HG02970 (cell line): ENCODE measurements around the gene MS4A15.
A peak's percentile ranks its signal among the peaks of the same experiment; 100 is the strongest.

ENCODE experiments used
- ATAC-seq: cut with Tn5 transposase; IDR thresholded peaks from one replicate; pipeline ENCODE4 v1.9.1; 2021; ENCODE audit warnings: mild to moderate bottlenecking, moderate library complexity, moderate number of reproducible peaks; ENCODE audit not compliant: unreplicated experiment, low FRiP score

Gene MS4A15

DNA sequence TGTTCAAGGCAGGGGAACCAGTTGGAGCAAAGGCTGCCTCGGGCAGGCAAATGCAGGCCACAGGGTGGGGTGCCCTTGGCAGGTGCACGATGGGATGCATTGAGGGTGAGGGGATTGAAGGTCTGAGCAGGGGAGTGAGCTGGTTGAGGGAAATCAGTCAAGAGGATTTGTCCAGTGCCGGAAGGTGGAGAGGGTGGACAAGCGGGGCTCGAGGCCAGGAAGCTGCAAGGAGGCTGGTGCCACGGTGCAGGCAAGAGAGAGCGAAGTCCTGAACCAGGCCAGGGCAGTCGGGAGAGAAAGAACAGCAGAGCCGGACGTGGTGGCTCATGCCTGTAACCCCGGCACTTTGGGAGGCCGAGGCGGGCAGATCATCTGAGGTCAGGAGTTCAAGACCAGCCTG is 18.1 kb downstream of the MS4A15 start:
- no peak for ATAC-seq

DNA sequence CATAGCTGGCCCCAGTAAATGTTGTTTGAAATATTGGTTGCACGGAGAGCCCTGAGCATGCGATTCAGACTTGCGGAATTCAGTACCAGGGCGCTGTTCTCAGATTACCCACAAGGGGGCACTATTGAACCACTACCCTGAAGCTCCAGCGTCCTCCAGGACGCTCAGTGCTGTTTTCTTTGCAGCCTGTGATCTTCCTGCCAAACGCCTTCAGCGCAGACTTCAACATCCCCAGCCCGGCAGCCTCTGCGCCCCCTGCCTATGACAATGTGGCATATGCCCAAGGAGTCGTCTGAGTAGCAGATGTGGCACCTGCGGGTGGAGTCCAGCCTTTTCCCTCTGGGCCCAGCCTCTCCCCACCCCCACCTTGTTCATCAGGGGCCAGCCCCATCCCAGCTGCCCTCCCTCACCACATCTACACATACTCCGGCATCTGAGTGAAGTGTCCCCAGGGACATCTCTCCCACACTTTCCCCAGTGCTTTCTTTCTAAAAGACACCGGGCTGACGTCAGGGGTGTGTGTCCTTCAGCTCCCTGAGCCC is 18.8 kb downstream of the MS4A15 start:
- ATAC-seq, result peak; percentile 68

DNA sequence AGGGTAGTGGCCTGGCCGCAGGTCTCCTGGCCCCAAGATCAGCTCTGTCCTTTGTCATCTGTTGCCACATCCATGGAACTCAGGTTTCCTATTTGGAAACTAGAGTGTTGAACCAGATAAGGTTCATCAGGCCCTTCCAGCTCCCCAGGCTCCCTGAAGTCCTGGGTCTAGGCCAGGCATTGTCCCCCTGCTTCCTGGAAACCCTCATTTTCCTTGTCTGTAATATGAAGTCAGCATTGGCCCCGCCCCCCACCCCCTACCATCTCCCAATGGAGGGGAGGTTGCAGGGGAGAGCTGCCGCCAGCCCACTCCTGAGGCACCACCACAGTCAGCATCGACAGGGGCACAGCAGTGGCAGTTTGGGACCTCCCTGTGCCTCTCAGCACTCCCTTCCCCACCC is 19.5 kb downstream of the MS4A15 start:
- ATAC-seq, result no peak

DNA sequence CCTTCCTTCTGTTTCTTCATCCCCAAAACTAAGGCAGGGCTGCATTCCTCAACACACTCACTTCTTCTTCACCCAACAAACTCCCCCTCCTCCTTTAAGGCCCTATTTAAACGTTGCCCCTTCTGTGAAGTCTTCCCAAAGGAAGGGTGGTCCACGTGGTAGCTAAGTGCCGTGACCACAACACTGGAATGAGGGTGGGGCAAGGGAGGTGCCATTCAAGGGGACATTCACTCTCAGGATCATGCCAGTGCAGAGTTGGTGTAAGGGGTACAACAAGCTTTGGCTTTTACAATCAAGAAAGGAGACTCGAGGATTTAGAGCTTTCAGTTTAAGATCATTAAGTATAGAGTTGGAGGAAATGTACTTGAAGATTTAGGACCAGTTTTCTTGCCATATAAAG is 20.4 kb downstream of the MS4A15 start:
- no peak for ATAC-seq

DNA sequence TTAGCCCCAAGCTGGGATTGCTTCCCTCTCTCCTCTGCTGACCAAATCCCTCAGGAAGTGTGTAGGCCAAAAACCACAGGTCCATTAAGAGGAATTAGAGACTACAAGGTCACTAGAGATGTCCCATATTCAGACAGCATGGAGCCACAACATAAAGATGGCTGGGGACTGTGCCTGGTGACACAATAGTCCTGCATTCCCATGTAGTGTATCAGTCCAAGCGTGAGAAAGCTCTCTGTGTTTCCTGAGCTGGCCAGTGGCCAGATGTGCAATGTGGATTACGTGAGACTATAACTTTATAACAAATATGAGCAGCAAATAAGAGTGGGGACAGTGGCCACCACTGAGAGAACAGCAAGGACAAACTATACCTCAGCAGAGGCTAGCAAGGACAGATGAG is 20.9 kb downstream of the MS4A15 start:
- ATAC-seq, result no peak

DNA sequence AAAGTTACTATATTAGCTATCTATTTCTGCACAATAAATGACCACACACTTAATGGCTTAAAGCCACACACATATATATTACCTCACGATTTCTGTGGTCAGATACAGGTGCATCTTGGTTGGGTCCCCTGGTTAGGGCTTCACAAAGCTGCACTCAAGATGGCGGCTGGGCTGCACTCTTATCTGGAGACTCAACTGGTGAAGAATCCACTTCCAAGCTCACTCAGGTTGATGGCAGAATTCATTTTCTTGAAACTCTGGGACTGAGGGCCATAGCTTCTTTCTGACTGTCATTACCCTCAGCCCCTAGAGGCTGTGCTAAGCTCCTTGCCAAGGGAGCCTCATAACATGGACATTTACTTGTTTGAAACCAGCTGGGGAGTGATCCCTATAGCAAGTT is 23.4 kb downstream of the MS4A15 start:
- ATAC-seq, result no peak

DNA sequence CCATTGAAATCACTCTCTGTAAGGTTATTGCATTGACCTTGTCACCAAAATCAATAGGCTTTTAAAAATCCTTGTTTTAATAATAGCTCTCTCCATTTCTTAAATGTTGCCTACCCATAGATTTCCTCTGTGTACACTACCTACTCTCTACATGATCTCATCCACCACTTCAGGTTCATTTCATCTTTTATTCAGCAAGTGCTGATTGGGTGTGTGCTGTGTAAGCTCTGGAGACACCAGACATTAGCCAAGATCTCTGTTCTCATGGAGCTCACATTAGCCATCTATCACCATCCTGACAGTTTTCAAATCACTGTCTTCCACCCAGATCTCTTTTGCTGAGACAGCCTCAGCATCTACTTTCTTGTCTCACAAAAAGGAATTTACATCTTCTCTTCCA is 24.1 kb downstream of the MS4A15 start:
- ATAC-seq, result no peak

DNA sequence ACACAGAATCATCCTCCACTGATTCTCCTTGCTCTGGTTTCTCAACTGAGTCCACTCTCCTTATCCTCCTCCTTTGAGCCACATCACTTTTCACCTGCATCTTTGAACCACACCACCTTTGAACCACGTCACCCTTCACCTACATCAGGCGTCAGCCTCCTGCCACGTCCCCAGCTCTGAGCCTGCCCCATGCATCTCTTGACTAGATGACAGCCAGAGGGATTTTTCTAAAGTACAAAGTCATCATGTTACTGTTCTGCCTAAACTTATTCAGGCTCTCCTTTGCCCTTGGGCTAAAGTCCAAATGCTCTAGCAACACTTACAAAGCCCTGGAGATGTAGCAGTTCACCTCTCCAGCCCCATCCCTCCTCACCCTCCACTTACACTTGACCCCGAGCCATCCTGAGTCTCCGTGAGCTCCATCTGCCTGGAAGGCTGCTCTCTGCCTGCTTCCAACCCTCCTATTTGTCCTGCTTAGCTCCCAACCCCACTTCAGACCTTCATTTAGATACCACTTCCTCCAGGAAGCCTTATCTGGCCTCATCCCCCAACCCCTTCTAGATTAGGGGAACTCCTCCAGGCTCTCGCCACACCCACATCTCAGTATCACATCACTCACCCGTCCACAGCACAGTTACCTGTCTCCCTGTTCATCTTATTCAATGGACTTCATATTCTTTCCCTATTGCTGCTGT is 24.8 kb downstream of the MS4A15 start:
- ATAC-seq, result no peak

DNA sequence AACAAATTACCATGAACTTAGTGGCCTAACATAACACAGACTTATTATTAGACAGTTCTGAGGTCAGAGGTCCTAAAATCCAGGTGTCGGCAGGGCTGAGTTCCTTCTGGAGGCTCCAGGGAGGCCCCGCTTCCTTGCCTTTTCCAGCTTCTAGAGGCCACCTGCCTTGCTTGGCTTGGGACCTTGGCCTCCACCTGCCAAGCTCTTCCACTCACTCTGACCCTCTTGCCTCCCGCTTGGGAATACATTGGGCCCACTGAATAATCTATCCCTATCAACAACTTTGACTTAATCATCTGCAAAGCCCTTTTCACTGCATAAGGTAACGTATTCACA is 25.3 kb downstream of the MS4A15 start:
- ATAC-seq, result no peak

DNA sequence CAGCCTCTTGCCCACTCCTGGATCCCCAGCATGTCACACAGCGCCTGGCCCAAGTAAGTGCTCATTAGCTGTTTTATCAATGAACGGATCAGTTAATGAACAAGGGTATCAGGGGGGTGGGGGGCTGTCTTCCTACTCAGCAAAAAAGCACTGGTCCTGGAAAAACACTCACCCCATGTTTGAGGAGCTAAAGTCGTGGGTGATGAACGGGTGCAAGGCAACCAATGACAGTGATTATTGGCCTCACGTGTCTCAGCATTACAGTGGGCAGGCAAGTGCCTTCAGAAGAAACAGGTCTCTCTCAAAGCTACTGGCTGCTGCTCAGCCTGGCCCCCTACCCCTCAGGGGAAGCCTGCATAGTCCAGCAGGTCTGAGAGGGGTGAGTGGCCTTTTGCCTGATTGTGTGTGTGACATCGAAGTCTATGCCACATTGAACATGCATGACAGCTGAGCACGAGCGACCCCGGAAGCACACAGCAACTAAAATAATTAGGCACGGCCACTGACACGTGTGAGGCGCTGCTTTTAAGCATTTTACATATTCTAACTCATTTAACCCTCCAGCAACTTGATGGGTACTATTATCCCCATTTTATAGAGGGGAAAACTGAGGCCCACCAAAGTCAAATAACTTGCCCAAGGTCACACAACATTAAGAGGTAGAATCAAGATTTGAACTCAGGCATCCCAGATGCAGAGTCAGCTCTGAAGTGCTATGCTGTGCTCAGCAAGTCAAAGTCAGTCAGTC is 25.9 kb downstream of the MS4A15 start:
- ATAC-seq, result no peak

DNA sequence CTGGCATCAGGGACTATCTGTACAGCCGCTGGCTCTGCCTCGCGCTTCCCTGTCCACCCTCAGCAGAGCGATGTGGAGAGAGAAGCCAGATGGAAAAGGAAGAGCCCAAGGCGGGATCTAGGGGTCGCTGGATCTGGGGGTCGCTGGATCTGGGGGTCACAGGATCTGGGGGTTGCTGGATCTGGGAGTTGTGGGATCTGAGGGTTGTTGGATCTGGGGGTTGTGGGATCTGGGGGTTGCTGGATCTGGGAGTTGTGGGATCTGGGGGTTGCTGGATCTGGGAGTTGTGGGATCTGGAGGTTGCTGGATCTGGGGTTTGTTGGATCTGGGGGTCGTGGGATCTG is 26.4 kb downstream of the MS4A15 start:
- ATAC-seq, result no peak

DNA sequence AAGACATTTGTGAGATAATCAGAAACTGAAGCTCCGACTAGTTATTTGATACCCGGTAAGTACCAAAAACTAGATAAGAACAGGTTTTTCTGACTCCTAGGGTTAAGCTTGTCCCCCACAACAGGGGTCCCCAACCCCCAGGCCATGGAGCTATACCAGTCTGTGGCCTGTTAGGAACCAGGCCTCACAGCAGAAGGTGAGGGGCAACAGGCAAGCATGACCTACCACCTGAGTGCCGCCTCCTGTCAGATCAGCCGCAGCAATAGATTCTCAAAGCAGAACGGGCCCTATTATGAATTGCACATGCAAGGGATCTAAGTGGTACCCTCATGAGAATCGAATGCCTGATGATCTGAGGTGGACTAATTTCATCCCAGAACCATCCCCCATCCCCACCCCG is 27.2 kb downstream of the MS4A15 start:
- no peak for ATAC-seq

DNA sequence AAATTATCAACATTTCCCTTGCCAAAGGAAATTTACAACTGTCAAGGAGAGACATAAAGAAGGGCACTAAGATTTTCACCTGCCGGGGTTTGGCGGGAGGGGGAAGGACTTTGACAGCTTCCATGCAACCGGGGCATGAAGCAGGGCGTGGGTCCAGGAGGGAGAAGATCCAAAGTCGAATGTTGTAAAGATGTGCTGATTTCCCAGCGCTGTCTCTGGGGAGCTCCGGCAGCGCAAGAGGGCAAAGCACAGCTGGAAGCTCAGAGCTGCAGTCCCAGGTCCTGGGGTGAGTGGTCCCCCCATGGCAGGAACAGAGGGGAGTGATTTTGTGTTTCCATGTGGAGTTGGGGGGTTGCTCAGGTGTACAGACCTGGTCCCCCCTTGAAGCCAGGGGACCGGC is 28.5 kb downstream of the MS4A15 start, which contains the start of gene MS4A10:
MS4A10 (plus strand) TSS at position 198 of the 400 bp plus-strand sequence. CDS start 5,003 bp downstream, outside the sequence.
- ATAC-seq, result no peak

DNA sequence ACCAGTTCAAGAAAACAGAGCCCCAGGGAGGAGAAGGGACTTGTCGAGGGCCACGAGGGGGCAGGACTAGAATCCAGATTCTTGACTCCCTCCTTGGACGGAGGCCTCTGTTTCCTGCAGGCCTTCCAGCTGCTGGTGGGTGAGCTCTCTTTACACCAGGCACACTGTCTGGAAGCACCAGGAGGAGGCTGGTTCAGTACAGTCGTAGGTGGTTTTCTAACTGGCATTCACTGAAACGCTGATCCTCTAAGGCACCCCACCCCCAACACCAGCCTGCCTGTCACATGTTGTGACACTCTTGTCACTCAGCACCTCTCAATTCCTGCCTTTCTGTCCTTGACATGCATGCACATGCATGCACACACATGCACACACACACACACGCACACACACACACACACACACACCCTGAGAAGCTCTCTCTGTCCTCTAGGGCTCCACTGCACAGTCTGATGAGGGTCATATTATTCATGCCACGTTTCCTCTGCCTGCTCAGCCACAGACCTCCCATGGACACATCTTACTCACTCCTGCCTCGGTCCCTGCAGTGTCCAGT is 29.2 kb downstream of the MS4A15 start:
- ATAC-seq, result no peak

DNA sequence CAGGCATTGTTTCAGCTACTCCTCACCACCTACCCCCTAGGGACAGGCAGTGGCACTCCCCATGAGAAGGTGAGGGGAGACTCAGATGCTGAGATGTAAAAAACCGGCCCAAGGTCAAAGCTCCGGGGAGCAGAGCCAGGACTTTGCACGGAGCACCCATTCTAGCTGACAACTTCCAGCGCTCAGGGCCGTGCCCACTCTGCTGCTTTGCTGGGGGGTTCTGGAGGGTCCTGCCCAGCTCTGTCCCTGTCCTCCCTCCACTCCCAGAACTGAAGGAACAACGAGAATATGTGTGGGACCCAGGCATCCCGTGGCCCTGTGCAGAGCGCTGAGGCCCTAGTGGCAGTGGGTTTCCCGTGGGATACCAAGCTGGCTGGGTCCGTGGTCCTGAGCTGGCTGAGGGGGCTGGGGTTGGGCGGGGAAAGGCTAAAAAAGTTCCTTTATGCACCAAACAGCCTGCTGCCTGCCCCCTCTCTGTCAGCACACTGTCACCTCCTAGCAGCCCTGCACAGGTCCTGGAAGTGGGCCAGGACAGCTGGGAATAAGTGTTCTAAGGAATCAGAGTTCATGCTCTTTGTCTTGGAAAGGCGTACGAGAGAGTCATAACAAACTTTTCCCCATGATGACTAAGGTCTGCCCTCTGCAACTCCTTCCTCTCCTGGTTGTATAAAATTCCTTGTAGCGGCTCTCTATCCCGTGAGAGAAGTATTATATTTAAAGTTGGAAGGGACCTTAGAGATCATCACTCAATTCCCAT is 30.3 kb downstream of the MS4A15 start:
- no peak for ATAC-seq

DNA sequence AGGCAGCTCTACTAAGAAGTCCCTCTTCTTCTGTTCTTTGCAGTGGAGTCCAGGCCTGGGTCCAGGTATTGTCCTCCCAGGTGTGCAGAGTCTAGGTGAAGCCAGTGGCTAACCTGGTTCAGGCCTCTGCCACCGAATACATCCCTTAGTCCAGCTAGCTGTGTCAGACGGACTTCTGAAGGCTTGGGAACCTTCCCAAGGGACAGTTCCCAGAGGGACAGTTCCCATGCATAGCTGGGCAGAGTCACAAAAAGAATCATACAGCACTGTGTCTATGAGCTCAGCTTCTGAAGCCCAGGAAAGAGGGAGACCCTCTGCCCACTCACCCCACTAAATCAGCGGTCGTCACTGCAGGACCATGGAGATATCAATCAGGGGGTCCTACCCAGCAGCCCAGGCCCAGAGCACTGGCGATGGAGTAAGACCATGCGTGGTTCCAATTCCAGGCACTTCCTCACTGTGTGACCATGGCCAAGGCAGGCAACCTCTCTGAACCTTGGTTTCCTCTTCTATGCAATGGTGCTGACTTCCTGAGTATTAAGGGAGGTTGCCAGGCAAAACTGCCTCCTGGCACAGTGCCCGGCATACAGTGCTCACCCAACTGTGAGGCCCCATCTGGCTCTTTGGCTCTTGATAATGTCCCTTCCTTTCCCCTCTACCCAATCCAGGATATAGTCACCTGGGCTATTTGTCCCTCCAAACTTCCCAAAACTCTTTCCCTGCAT is 31.9 kb downstream of the MS4A15 start:
- no peak for ATAC-seq

DNA sequence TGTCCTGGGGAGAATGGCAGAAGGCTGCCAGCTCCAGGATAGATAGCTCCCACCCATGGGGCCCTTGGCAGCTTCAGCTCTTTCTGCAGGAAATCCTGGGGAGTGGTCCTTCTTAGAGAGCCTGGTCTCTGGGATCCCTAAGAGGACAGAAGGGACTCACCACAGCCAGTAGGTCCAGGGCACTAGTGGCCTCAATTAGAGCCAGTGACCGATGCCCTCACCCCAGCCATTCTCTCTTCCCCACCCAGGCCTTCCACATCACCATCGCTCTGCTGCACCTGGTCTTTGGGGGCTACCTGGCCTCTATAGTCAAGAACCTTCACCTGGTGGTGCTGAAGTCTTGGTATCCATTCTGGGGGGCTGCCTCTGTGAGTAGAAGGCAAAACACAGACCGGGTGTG is 34.1 kb downstream of the MS4A15 start:
- no peak for ATAC-seq

DNA sequence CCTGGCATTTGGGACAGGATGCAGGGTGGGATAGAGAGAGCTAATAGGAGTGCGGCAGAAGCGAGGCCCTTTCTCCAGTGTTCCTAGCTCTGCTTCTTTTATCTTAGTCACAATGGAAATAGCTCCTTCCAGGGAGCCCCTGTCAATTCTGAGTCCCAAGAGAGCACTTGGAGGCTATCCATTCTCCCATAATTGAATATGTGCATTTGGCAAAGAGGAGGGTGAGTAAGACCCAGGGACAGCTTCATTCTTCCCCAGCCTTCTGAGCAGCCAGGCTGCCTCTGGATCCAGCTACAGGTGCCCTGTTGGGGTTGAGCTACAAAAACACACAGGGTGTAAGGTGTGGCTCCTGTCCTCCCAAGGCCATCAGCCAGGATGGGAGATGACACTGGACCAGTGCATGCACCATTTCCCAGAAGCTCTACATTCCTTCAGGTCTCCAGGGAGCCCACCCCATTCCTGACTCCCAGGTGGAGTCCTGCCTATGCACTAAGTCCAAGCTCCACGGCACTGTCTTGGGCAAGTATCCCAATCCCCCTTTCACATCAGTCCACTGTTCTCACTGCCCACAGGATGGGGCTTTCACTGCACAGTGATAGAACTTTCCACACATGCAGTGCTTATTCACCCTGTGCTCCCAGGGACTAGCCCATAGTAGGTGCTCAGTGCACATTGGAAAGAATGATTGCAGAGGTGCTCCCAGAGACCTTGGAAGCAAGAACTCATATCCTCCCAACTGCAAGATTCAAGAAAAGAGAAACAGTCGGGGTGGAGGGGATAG is 34.7 kb downstream of the MS4A15 start:
- ATAC-seq, result no peak

DNA sequence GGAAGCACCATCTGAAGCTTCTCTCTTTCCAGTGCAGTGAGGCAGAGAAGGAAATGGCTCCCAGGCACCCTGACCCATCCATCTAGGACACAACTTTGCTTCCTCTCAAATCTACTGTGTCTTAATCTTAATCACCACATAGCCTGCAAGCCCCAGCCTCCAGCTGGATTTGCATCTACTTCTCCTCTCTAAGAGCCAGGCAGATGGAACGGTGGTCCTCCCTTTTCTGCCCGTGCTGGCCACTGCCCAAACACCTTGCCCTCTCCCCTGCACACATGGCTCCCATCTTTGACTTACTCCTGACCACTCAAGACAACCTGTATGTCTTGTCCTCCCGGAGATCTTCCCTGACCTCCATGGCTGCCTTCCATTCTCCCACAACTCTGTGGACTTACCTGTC is 35.9 kb downstream of the MS4A15 start:
- ATAC-seq, result no peak

DNA sequence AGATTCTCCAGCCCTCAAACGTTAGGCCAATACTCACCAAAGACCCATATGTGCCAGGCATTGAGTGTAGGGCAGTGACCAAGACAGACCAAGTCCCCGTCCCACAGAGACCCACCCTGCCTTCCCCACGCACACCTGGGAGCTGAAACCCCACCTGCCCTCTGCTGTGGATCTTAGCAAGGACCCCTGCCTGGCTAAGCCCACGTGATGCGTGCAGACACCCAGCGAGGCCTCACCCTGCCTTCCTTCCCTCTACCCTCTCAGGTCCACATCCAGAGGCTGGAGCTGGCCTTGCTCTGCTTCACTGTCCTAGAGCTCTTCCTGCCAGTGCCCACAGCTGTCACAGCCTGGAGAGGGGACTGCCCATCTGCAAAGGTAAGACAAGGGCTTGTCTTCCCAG is 38.6 kb downstream of the MS4A15 start:
- ATAC-seq, result no peak
